Umbilical cord (tissue), 2 donors: ENCODE measurements around the gene TNS2. TPM values are rescaled to one million over a fixed set of nuclear protein-coding genes. Genes with fewer than 3 reads are reported as not detected.
"Not testable (repeated sequence)": the region's sequence is repeated elsewhere in the genome, so short reads cannot be mapped to it uniquely, and the experiment has no call there.

Source experiments
- DNase-seq: peaks from one replicate; pipeline ENCODE4 v3.0.0-alpha.2; 2015; ENCODE audit warnings: low spot score
- total RNA-seq: library from RNA; depleted of rRNA; stranded (reverse); fragments of >200 nt; gene quantifications from one replicate; pipeline ENCODE4 v1.2.3, GENCODE V29; 2014; ENCODE audit warnings: low replicate concordance; ENCODE audit not compliant: insufficient read depth

Gene TNS2, protein sequence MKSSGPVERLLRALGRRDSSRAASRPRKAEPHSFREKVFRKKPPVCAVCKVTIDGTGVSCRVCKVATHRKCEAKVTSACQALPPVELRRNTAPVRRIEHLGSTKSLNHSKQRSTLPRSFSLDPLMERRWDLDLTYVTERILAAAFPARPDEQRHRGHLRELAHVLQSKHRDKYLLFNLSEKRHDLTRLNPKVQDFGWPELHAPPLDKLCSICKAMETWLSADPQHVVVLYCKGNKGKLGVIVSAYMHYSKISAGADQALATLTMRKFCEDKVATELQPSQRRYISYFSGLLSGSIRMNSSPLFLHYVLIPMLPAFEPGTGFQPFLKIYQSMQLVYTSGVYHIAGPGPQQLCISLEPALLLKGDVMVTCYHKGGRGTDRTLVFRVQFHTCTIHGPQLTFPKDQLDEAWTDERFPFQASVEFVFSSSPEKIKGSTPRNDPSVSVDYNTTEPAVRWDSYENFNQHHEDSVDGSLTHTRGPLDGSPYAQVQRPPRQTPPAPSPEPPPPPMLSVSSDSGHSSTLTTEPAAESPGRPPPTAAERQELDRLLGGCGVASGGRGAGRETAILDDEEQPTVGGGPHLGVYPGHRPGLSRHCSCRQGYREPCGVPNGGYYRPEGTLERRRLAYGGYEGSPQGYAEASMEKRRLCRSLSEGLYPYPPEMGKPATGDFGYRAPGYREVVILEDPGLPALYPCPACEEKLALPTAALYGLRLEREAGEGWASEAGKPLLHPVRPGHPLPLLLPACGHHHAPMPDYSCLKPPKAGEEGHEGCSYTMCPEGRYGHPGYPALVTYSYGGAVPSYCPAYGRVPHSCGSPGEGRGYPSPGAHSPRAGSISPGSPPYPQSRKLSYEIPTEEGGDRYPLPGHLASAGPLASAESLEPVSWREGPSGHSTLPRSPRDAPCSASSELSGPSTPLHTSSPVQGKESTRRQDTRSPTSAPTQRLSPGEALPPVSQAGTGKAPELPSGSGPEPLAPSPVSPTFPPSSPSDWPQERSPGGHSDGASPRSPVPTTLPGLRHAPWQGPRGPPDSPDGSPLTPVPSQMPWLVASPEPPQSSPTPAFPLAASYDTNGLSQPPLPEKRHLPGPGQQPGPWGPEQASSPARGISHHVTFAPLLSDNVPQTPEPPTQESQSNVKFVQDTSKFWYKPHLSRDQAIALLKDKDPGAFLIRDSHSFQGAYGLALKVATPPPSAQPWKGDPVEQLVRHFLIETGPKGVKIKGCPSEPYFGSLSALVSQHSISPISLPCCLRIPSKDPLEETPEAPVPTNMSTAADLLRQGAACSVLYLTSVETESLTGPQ (N-terminal part only)
- total RNA-seq = 39.7 TPM

DNA sequence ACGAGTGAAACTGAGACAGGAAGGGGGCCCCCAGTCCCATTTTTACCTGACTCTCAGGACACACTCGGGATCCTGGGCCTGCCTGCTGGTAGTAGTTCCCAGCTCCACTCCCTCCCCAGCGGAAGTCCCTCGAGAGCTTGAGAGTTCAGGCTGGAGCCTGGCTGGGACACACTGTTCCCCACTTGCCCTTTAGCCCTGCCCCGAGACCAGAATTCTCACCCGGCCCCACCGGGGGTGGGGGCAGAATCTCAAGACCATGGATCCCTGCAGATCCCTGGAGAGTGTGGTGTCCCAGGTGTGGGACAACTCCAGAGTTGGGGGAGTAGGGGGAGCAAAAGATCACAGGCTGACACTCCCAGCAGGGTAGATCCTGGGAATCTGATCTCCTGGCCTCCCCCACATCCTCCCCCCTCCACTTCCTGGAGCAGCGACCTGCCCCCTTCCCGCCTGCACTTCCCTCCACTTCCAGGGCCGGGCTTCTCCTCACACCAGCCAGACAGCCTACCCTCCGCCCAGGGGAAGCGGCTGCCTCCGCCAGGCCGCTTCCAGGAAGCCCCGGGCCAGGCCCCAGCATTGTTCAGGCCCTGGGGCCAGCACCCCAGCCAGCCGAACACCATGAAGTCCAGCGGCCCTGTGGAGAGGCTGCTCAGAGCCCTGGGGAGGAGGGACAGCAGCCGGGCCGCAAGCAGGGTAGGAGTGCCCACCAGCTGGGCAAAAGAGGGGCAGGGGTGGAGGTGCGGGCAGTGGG lies at the start of gene TNS2:
TNS2 (plus strand) TSS at position 495 of the 748 bp plus-strand sequence; CDS start at position 616, 121 bp downstream.
- peak; percentile 80 for DNase-seq

DNA sequence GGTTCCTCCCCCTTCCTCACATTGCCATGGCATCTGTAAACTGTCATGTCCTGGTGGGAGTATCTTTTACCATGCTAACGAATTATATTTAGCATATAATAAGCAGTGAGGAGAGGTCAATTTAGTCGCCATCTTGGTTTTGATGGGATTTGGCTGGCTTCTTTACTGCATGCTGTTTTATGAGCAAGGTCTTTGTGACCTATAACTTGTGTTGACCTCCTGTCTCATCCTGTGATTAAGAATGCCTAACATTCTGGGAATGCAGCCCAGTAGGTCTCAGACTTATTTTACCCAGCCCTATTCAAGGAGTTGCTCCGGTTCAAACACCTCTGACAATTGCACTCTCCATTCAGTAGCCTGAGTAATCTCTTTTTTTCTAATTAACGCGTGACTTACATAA lies 45.7 kb upstream of the TNS2 start:
- DNase-seq = peak; percentile 74

DNA sequence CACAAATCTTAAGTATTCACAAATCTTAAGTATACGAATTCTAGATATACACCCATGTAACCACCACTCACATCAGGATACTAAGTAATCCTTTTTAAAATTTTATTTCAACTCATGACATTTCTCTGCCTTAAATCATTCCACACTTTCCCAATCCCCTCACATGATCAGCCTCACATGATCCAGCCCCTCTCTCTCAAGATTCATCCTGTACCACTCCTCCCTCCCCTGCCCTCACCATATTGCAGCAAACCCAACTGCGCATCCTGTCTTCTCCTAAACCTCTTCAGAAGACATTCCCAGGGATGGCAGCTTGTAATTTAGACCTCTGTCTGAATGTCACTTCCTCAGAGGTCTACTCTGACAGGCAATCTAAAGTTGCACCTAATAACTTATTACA lies 45.3 kb upstream of the TNS2 start:
- DNase-seq = peak; percentile 67

DNA sequence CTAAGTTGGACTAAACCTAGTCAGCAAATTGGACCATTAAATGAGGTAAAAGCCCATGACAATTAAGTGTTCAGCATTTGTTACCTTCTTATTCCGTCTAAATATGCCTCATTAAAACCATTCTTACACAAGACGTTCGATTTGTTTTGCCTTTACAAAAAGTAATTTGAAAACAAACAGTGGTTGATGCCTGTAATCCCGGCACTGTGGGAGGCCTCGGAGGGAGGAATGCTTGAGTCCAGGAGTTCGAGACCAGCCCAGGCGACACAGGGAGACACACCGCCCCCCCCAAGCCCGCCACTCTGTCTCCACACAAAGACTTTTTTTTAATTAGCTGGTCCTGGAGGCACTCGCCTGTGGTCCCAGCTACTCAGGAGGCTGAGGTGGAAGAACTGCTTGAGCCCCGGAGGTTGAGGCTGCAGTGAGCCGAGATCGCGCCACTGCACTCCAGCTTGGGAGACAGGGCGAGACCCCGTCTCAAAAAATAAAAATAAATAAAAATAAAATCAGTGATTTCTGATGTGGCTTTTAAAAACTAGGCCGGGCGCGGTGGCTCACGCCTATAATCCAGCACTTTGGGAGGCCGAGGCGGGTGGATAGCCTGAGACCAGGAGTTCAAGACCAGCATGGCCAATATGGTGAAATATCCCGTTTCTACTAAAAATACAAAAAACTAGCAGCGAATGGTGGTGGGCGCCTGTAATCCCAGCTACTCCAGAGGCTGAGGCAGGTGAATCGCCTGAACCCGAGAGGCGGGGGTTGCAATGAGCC lies 44.5 kb upstream of the TNS2 start:
- peak; percentile 19 for DNase-seq

DNA sequence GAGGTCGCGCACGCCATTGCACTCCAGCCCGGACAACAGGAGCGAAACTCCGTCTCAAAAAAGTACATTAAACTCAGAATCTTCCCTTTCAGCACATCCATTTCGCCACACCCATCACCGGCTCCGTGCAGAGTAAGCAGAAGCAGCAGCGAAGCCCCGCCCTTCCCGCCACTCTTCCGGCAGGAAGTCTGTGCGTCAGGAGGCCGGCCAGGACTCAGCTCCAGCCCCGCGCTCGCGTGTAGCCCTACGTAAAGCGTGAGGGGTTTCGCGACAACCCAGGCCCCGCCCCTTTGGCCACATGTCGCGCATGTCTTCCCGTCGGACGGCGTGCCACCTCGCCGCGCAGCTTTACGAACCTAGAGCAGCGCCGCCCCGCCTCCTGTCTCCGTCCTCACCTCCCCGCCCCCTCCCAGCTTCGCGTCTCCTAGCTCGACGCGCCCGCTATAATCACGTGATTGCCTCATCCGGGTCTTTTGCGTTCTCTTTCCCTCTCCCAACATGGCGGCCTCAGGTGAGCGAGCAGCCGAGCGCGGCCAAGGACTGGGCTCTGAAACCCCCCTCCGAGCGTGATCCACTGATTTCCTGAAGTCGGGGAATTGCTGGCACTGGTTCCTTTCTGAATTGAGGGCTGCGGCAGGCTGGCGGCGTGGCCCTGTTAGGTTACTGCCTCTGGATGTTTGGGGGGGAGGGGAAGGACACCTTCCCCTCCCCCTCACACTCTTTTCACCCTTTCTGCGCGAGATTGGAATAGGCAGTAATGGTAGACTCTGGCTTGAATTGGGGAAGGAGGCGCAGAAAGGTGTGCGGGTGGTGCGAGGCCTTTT lies 43.7 kb upstream of the TNS2 start, which contains the start of gene EIF4B:
EIF4B (plus strand) TSS at position 471 of the 824 bp plus-strand sequence; CDS start at position 499, 28 bp downstream.
- DNase-seq = peak; percentile 100

DNA sequence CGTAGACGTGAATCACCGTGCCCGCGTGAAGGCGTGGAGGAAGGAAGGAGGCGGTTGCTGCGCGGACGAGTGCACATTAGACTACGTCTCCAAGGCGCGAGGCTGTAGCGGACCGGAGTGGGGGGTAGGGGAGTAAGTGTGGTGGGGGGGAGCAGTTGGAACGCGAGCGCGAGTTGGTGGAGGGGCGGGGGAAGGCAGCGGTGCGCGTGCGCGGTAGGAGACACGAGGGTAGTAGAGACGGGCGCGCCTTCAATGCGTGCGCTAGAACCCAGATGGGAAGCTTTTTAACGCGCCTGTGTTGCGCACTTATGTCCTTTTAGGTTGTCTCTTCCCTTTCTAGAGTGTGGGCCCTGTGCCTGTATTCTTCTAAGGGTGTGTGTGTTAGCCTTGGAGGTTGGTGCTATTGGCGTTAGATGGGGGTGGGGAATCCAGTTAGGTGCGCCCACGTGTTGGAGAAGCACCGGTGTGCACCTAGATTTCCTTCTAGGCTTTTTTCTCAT lies 43.0 kb upstream of the TNS2 start:
- DNase-seq = peak; percentile 76

DNA sequence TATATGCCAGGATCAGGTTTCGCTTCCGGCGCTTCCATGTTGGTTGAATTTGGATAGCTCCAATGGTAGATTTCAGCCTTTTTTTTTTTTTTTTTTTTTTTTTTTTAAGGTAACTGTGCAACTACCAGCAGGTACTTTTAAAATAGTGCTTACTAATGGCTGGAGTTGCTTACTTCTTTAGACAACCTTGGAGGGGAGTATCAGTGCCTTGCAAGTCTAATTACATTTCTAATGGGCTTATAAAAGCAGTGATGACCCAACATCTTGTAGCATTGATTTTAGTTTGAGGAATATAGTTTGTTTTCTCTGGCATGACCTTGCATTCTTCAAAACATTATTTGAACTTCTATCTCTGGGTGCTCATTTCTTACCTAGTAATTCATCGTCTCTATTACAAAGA lies 42.5 kb upstream of the TNS2 start:
- no peak for DNase-seq

DNA sequence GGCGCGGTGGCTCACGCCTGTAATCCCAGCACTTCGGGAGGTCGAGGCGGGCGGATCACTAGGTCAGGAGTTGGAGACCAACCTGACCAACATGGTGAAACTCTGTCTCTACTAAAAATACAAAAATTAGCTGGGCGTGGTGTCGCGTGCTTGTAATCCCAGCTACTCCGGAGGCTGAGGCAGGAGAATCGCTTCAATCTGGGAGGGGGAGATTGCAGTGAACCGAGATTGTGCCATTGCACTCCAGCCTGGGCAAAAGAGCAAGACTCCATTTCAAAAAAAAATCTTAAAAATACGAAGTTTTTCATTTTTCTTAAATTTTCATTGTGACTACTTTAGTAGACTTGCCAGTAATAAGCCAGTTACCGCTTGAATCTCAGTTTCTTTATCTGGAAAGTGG lies 41.1 kb upstream of the TNS2 start:
- DNase-seq = not testable (repeated sequence)

DNA sequence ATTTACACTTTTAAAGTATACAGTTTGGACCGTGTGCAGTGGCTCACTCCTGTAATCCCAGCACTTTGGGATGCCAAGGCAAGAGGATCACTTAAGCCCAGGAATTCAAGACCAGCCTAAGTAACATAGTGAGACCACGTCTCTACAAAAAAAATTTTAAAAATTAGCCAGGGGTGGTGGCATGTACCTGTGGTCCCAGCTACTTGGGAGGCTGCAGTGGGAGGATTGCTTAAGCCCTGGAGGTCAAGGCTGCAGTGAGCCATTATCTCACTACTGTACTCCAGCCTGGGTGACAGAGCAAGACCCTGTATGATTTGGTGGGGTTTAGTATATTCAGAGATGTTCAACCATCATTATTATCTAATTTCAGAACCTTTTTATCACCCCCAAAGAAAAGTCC lies 38.9 kb upstream of the TNS2 start:
- DNase-seq = no peak

DNA sequence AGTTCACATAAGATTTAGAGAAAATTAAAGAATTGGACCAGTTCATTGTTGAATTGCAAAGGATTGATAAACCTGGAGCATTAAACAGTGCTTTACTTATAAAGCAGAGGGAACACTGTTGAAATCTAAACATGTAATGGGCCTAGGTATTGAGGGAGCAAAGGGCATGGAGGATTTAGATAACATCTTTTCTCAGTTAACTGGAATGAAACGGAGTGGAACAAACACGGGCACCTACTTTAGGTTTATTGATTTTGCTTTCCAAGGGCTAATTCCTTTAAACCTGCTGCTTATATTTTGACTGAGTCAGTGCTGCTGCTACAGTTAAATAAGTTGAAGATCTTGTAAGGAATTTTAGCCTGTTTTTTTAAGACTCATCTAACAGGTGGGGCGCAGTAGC lies 38.0 kb upstream of the TNS2 start:
- no peak for DNase-seq

DNA sequence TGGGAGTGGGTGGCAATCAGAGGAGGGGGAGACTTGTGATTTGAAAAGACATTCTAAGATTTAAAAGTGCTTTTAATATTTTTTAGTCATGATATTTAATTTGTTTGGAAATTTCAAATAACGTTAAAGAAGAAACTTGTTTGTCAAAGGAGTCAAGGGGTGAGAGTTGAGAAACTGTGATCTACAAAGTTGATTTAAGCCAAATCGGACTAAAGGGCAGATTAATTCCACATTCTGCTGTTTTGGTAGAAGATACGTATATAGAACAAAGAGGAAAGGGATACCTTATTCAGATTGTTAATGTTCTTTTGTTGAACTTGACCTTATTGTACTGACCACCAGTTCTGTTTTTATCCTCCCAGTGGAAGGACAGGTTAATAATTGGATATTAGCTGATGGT lies 36.9 kb upstream of the TNS2 start:
- DNase-seq = no peak

DNA sequence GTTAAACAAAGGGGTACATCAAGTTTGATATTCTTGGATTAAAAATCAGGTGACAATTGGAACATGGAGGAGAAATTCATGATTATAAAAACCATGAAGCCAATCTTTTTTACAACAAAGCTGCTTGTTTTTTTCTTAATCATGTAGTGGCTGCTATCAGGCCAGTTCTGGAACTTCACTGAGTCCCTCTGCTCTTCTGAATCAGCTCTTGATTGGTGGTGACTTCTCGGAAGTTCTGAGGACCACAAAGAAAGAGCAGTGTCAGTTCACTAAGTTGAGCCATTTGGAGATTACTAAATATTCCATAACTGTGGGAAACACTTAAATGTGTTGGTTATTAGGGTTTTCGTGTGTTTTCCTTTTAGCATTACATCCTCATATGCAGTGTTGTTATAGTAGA lies 35.2 kb upstream of the TNS2 start:
- no peak for DNase-seq

DNA sequence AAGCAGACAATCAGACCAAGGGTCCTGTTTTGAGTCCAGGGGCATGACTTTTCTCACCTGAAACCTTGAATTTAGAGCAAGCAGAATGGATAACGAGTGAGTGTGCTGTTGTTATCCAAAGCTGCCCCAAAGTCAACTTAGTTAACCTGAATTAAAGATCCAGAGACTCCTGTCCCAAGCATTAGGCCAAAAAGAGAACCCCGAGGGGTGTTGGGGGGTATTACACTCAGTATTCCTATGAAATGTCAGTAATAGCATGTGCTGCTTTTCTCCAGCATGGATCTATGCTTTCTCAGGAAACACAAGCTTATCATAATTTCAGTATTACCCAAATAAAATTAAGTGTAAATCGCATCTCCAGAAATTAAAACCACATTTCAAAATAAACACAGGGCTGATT lies 24.6 kb upstream of the TNS2 start:
- no peak for DNase-seq

DNA sequence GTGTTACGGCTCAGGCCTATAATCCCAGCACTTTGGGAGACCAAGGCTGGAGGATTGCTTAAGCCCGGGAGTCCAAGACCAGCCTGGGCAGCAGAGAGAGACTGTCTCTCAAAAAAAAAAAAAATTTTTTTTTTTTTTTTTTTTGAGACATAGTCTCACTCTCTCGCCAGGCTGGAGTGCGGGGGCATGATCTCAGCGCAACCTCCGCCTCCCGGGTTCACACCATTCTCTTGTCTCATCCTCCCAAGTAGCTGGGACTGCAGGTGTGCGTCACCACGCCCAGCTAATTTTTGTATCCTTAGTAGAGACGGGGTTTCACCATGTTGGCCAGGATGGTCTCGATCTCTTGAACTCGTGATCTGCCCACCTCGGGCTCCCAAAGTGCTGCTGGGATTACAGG lies 22.9 kb upstream of the TNS2 start:
- not testable (repeated sequence) for DNase-seq

DNA sequence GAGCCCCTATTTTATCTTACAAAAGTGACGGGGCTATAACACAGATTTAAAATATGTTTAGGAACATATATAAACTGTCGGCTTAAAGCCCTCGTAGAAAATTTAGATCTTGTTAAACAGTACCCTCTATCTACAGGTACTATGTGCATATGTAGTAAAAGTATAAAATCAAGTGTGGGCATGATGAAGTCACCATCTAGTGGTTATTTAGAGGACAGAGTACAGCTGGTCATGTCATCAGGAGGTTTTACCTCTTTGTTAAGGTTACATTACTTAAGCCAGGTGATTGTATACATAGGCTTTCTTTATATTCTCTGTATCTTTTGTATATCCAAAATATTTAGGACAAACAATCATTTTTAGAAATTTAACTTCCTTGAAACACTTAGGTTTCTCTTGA lies 18.2 kb upstream of the TNS2 start:
- DNase-seq = no peak

DNA sequence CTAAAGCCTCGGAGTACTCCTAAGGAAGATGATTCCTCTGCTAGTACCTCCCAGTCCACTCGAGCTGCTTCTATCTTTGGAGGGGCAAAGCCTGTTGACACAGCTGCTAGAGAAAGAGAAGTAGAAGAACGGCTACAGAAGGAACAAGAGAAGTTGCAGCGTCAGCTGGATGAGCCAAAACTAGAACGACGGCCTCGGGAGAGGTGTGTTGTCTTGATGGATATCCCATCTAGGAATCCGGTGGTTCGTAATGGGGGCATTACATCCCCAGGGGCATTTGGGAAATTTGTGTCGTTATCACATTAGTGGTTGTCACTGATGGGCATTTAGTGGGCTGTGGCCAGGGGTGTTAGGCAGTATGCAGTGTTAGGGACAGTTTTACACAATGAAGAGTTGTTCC lies 16.0 kb upstream of the TNS2 start:
- DNase-seq = not testable (repeated sequence)

DNA sequence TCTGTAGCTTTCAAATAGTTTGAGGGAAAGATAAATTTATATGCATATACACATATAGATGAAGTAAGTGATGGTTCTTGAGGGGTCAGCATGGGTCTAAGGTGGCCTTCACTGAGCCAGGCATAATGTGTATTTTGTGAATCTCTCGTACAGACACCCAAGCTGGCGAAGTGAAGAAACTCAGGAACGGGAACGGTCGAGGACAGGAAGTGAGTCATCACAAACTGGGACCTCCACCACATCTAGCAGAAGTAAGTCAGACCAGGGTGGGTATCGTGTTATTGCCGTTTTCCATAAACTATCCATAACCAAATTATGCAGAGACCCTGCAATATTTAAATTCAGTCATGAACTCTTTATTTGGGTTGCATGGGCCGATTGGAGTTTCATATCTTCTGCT lies 15.4 kb upstream of the TNS2 start:
- no peak for DNase-seq

DNA sequence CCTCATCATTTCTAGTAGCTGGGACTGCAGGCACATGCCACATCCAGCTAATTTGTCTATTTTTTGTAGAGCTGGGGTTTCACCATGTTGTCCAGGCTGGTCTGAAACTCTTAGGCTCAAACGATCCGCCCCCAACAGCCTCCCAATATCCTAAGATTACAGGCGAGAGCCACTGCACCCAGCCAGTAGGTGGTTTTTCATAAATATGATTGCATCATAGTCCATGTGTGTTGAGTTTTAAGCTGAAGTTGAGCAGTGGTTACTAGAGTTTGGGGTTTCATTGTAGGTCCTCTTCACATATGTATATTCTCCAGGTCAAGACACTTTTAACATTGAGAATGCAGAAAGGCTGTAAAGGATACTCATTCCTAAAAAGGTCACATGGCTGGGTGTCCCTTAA lies 13.1 kb upstream of the TNS2 start:
- no peak for DNase-seq

DNA sequence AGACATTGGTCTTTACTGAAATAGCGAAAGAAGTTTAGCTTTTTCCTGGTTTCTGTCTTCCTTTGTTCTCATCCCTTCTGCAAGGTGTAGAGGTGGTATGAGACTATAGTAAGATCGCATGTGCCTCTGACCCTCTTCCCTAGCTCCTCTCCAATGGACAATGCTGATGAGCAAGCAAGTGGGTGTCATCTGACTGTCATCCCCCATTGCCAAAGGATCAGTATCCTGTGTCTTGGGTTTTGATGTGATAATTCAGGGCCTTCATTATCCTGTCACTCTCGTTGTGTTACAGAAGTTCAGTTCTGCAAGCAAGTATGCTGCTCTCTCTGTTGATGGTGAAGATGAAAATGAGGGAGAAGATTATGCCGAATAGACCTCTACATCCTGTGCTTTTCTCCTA lies 10.0 kb upstream of the TNS2 start:
- DNase-seq = no peak
